Measurements from ENCODE around the gene TIAM2. TPM values are rescaled to one million over a fixed set of nuclear protein-coding genes. Genes with fewer than 3 reads are reported as not detected.

The TIAM2 gene
- total RNA-seq: 10 to 100 TPM in 6 of 7 donors, 1 to 10 TPM in 1; 9.4 to 15.6 (median 10.3) TPM
- polyA plus RNA-seq: 1 to 10 TPM; 9.1 to 9.5 TPM
- long read RNA-seq, donor 1, partial matches to known transcripts: 0 of 7 reads
- long read RNA-seq, donor 1, other reads (novel, unspliced or antisense): 7 of 7 reads
- long read RNA-seq, donor 2, partial matches to known transcripts: 0 of 34 reads
- long read RNA-seq, donor 2, other reads (novel, unspliced or antisense): 33 of 34 reads
- long read RNA-seq, donor 3, partial matches to known transcripts: 0 of 6 reads
- long read RNA-seq, donor 3, other reads (novel, unspliced or antisense): 6 of 6 reads

GRCh38 chr6:154995254-154996015, at the start of gene TIAM2:
Gene TIAM2, plus strand, starts transcription at chr6:154995315. Its CDS starts 133,909 bp downstream, at chr6:155129224.
- intact Hi-C loops (cut with DNase I): no loop called here
- peaks cover 2% of the 10 kb centered on the region for H3K4me1 ChIP-seq (ENCODE audit: insufficient read depth)
- no peaks in the 10 kb centered on the region for H3K9me3 ChIP-seq
- 0 to 1% (median 0%) methylated on average over 31 to 101 of the region's 102 CpGs for WGBS, 3 donors
- peak in 1 of 5 donors; percentile 17 for DNase-seq
- no peak for TF ChIP-seq EP300 (IDR thresholded peaks at IDR 0.05)
- no peak for TF ChIP-seq CTCF (IDR thresholded peaks at IDR 0.05)
- TF ChIP-seq POLR2A (IDR thresholded peaks at IDR 0.05): no peak
- no peaks in the 10 kb centered on the region for H3K27me3 ChIP-seq
- no peak within 1 kb of the TSS for H3K27ac ChIP-seq
- H3K4me3 ChIP-seq: peak within 1 kb of the TSS; percentile 26
- H3K36me3 ChIP-seq: no peaks in the 10 kb centered on the region

DNA sequence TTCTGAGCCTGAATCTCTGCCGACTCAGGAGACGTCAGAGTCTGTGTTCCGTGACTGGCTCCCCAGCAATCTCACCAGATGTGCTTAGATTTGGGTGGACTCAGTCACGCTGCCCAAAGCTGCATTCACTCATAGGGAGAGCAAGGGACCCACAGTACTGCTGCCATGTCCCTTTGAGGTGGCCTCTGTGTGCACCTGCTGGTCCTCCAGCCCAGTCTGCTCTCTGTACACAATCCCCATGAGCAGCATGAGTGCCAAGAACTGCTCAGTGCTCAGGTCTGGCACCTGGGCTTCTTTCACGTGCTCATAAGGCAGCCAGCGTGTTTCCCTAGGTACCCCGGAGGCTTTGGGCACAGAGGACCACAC, 44.2 kb upstream of the TIAM2 start:
- no peak overlapping the region for H3K4me3 ChIP-seq
- H3K9me3 ChIP-seq: no peaks in the 10 kb centered on the region
- WGBS, 3 donors: 94 to 97% (median 97%) methylated on average over 7 of the region's 7 CpGs
- no peaks in the 10 kb centered on the region for H3K4me1 ChIP-seq (ENCODE audit: insufficient read depth)
- intact Hi-C loops (cut with DNase I): no loop called here
- no peaks in the 10 kb centered on the region for H3K27me3 ChIP-seq
- TF ChIP-seq CTCF (IDR thresholded peaks at IDR 0.05) (no peak), EP300 (IDR thresholded peaks at IDR 0.05) (no peak), POLR2A (IDR thresholded peaks at IDR 0.05) (no peak)
- no peak for DNase-seq
- no peaks in the 10 kb centered on the region for H3K36me3 ChIP-seq
- no peak overlapping the region for H3K27ac ChIP-seq

GRCh38 chr6:154951345-154952200, 43.5 kb upstream of the TIAM2 start:
- no peaks in the 10 kb centered on the region for H3K4me1 ChIP-seq (ENCODE audit: insufficient read depth)
- no peak overlapping the region for H3K4me3 ChIP-seq
- no peak for DNase-seq
- no peaks in the 10 kb centered on the region for H3K36me3 ChIP-seq
- WGBS, 3 donors: 77 to 80% (median 80%) methylated on average over 10 of the region's 10 CpGs
- no peaks in the 10 kb centered on the region for H3K27me3 ChIP-seq
- no peaks in the 10 kb centered on the region for H3K9me3 ChIP-seq
- intact Hi-C loops (cut with DNase I): no loop called here
- H3K27ac ChIP-seq: no peak overlapping the region
- TF ChIP-seq CTCF (IDR thresholded peaks at IDR 0.05): no peak
- no peak for TF ChIP-seq POLR2A (IDR thresholded peaks at IDR 0.05)
- no peak for TF ChIP-seq EP300 (IDR thresholded peaks at IDR 0.05)

DNA sequence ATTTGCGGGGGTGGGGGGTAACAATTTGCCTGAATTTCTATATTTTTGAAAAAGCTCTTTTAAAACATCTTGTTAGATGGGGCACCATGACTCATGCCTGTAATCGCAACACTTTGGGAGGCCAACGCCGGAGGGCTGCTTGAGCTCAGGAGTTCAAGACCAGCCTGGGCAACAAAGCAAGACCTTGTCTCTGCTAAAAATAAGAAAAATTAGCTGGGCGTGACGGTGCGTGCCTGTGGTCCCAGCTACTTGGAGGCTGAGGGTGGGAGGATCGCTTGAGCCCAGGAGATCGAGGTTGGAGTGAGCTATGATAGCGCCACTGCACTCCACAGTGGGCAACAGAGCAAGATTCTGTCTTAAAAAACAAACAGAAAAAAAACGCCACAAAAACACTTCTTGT, 41.5 kb upstream of the TIAM2 start:
- no peaks in the 10 kb centered on the region for H3K27me3 ChIP-seq
- intact Hi-C loops (cut with DNase I): no loop called here
- H3K9me3 ChIP-seq: no peaks in the 10 kb centered on the region
- 75 to 84% (median 78%) methylated on average over 11 of the region's 11 CpGs for WGBS, 3 donors
- H3K4me1 ChIP-seq (ENCODE audit: insufficient read depth): no peaks in the 10 kb centered on the region
- no peak for TF ChIP-seq CTCF (IDR thresholded peaks at IDR 0.05)
- no peak for TF ChIP-seq EP300 (IDR thresholded peaks at IDR 0.05)
- H3K27ac ChIP-seq: no peak overlapping the region
- no peak overlapping the region for H3K4me3 ChIP-seq
- DNase-seq: no peak
- no peaks in the 10 kb centered on the region for H3K36me3 ChIP-seq

All from ovary (tissue), 10 donors.